Loucy (cell line): ENCODE measurements around the gene VAMP7.

ENCODE experiments used
- EZH2phosphoT487 ChIP-seq: fragments of 200-600 bp; IDR thresholded peaks from 2 replicates; pipeline ENCODE4 v1.6.1; 2018; ENCODE audit warnings: antibody characterized with exemption, mild to moderate bottlenecking, moderate library complexity, borderline replicate concordance
- TF ChIP-seq, protein P1 (sequence below): fragments of 200-600 bp; sonication (generic); conservative IDR thresholded peaks from 2 replicates; pipeline ENCODE4 v1.5.1; 2014; ENCODE audit warnings: mild to moderate bottlenecking, antibody characterized with exemption, low read length

GRCh38 chrX:155888139-155888538, 7.0 kb downstream of the VAMP7 start:
- TF ChIP-seq, protein P1, sequence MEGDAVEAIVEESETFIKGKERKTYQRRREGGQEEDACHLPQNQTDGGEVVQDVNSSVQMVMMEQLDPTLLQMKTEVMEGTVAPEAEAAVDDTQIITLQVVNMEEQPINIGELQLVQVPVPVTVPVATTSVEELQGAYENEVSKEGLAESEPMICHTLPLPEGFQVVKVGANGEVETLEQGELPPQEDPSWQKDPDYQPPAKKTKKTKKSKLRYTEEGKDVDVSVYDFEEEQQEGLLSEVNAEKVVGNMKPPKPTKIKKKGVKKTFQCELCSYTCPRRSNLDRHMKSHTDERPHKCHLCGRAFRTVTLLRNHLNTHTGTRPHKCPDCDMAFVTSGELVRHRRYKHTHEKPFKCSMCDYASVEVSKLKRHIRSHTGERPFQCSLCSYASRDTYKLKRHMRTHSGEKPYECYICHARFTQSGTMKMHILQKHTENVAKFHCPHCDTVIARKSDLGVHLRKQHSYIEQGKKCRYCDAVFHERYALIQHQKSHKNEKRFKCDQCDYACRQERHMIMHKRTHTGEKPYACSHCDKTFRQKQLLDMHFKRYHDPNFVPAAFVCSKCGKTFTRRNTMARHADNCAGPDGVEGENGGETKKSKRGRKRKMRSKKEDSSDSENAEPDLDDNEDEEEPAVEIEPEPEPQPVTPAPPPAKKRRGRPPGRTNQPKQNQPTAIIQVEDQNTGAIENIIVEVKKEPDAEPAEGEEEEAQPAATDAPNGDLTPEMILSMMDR: no peak
- no peak for TF ChIP-seq EZH2phosphoT487
